HepG2 (cell line): ENCODE data around the gene BLOC1S4. TPM values are rescaled to one million over a fixed set of nuclear protein-coding genes. Genes with fewer than 3 reads are reported as not detected.

ENCODE experiments used
- ATF7 ChIP-seq, 2 experiments: fragments of 450-650 bp in 1 of 2; sonication (generic) in 1 of 2; formaldehyde crosslinking in 1 of 2; IDR thresholded peaks; 2 replicates each; pipeline versions ENCODE4 v1.4.0 to v1.6.1; 2016 to 2020; ENCODE audit warnings: antibody characterized with exemption in 1 of 2, mild to moderate bottlenecking in 1 of 2, missing genetic modification reagents in 1 of 2
- BHLHE40 ChIP-seq: IDR thresholded peaks from 2 replicates; pipeline ENCODE4 v1.6.1; 2011; ENCODE audit warnings: low read length, improper control_type of control experiment
- ELF1 ChIP-seq: sonication (generic); formaldehyde crosslinking; IDR thresholded peaks from 2 replicates; pipeline ENCODE4 v1.4.0; 2020; ENCODE audit warnings: missing genetic modification reagents
- FIP1L1 ChIP-seq: fragments of 200-400 bp; formaldehyde crosslinking; IDR thresholded peaks from 2 replicates; pipeline ENCODE4 v1.6.1; 2018; ENCODE audit warnings: low read depth, mild to moderate bottlenecking, low read length, moderate library complexity, borderline replicate concordance; ENCODE audit not compliant: insufficient read depth
- FOXJ3 ChIP-seq: sonication (generic); formaldehyde crosslinking; IDR thresholded peaks from 2 replicates; pipeline ENCODE4 v1.4.0; 2020; ENCODE audit warnings: missing genetic modification reagents, mild to moderate bottlenecking, borderline replicate concordance
- HDAC1 ChIP-seq: sonication (generic); formaldehyde crosslinking; IDR thresholded peaks from 2 replicates; pipeline ENCODE4 v1.5.1; 2020; ENCODE audit warnings: mild to moderate bottlenecking, missing genetic modification reagents
- HIC2 ChIP-seq: sonication (generic); formaldehyde crosslinking; IDR thresholded peaks from 2 replicates; pipeline ENCODE4 v1.9.0; 2022; ENCODE audit warnings: low read depth, missing genetic modification reagents
- HIVEP1 ChIP-seq: sonication (generic); formaldehyde crosslinking; IDR thresholded peaks from 2 replicates; pipeline ENCODE4 v1.4.0; 2020; ENCODE audit warnings: mild to moderate bottlenecking, missing genetic modification reagents
- IKZF5 ChIP-seq: IDR thresholded peaks from 2 replicates; pipeline ENCODE4 v1.6.1; 2018; ENCODE audit warnings: missing genetic modification reagents, mild to moderate bottlenecking, missing compliant biosample characterization
- MEIS1 ChIP-seq: sonication (generic); formaldehyde crosslinking; IDR thresholded peaks from 2 replicates; pipeline ENCODE4 v1.9.0; 2021; ENCODE audit warnings: mild to moderate bottlenecking, missing genetic modification reagents, moderate library complexity, borderline replicate concordance
- MIER2 ChIP-seq: IDR thresholded peaks from 2 replicates; pipeline ENCODE4 v1.6.1; 2016; ENCODE audit warnings: missing biosample characterization, missing genetic modification reagents
- MYC ChIP-seq: sonication (generic); formaldehyde crosslinking; IDR thresholded peaks from 2 replicates; pipeline ENCODE4 v1.9.0; 2021; ENCODE audit warnings: missing genetic modification reagents, borderline replicate concordance
- SALL2 ChIP-seq: sonication (generic); formaldehyde crosslinking; IDR thresholded peaks from 2 replicates; pipeline ENCODE4 v1.8.1; 2023; ENCODE audit warnings: mild to moderate bottlenecking, missing genetic modification reagents, inconsistent platforms
- SNAPC2 ChIP-seq: sonication (generic); formaldehyde crosslinking; IDR thresholded peaks from 2 replicates; pipeline ENCODE4 v1.8.1; 2022; ENCODE audit warnings: mild to moderate bottlenecking, missing genetic modification reagents
- THAP9 ChIP-seq: sonication (generic); formaldehyde crosslinking; IDR thresholded peaks from 2 replicates; pipeline ENCODE4; 2020; ENCODE audit warnings: missing genetic modification reagents, mild to moderate bottlenecking, borderline replicate concordance
- TRIM24 ChIP-seq: sonication (generic); formaldehyde crosslinking; IDR thresholded peaks from 2 replicates; pipeline ENCODE4 v1.8.0; 2022; ENCODE audit warnings: mild to moderate bottlenecking, missing genetic modification reagents
- ZMYM3 ChIP-seq: sonication (generic); formaldehyde crosslinking; IDR thresholded peaks from 2 replicates; pipeline ENCODE4 v1.5.1; 2020; ENCODE audit warnings: mild to moderate bottlenecking, missing genetic modification reagents
- ZNF101 ChIP-seq: sonication (generic); formaldehyde crosslinking; IDR thresholded peaks from 2 replicates; pipeline ENCODE4 v1.4.0; 2020; ENCODE audit warnings: mild to moderate bottlenecking, low read depth, missing genetic modification reagents, borderline replicate concordance
- ZNF274 ChIP-seq: sonication (generic); formaldehyde crosslinking; IDR thresholded peaks from 2 replicates; pipeline ENCODE4 v1.5.1; 2020; ENCODE audit warnings: mild to moderate bottlenecking, missing genetic modification reagents
- ZNF570 ChIP-seq: sonication (generic); formaldehyde crosslinking; IDR thresholded peaks from 2 replicates; pipeline ENCODE4 v1.4.0; 2020; ENCODE audit warnings: mild to moderate bottlenecking, missing genetic modification reagents, borderline replicate concordance
- ZNF605 ChIP-seq: sonication (generic); formaldehyde crosslinking; IDR thresholded peaks from 2 replicates; pipeline ENCODE4 v1.8.0; 2022; ENCODE audit warnings: mild to moderate bottlenecking, missing genetic modification reagents
- ZNF83 ChIP-seq: sonication (generic); formaldehyde crosslinking; IDR thresholded peaks from 2 replicates; pipeline ENCODE4 v1.4.0; 2020; ENCODE audit warnings: missing genetic modification reagents, mild to moderate bottlenecking, borderline replicate concordance
- polyA plus RNA-seq, 8 experiments: library from polyadenylated mRNA; depleted of rRNA in 3 of 8; stranded (reverse) in 7 of 8; unstranded in 1 of 8; fragments of >200 nt; fragmentation: Illumina TruSeq in 4 of 8; extraction: Trizol in 4 of 8; gene quantifications; 2 replicates each; pipeline versions ENCODE4 v1.2.1 to v1.2.3, GENCODE V29; 2011 to 2016; ENCODE audit warnings: low read depth in 4 of 8, missing spikeins in 1 of 8, mixed read lengths in 1 of 8; ENCODE audit not compliant: insufficient read depth in 1 of 8
- total RNA-seq, 5 experiments: library from RNA; depleted of rRNA; stranded (reverse); fragments of >200 nt; fragmentation: Illumina TruSeq; extraction: Trizol; gene quantifications; 2 replicates each; pipeline ENCODE4 v1.2.3, GENCODE V29; 2016; ENCODE audit warnings: low read depth in 1 of 5
- TF ChIP-seq, protein P1 (sequence below): sonication (generic); formaldehyde crosslinking; conservative IDR thresholded peaks from 2 replicates; pipeline ENCODE4 v1.8.0; 2022; ENCODE audit warnings: low read depth, missing genetic modification reagents

Gene BLOC1S4
- total and polyA plus RNA-seq, 2 of the 13 experiments (the other 11 are each of a cell fraction or from before 2014, with no cell fraction given), result 15.5 to 20.9 TPM

DNA sequence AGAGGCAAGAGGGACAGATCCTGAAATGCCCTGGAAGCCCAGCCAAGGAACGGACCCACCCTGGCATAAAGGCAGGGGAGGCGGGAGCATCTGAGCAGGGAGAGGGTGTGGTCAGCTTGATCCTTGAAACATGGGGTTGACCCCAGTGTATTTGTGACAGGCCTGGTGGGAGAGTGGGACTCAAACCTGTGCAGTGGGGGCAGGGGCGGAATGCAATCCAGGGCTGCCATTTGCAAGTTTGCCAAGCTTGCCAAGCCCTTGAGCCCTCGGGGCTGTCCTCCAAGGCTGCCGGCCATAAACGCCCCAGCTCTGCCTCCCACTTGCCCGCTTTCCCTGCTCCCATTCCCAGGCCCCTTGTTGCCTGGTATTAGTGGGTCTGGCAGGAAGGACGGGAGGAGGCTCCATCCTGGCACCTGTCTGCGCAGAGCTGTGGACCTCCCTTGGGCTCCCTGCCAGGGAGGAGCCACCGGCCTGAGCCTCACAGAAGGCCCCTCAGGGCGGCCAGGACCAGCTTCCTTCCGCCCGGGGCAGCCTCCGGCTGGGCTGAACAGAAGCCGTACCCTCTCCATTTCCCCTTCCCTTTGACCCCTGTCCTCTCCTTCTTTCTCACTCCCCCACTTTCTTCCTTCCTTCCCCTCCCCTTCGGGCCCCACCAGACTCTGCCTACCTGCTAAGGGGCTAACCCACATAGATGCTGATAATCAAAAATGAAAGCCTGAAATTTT lies 21.6 kb upstream of the BLOC1S4 start (continued):
- TF ChIP-seq SALL2 (CRISPR knock-in tag) (no peak), ATF7 (IDR thresholded peaks at IDR 0.05) (no peak), ATF7 (CRISPR knock-in tag; IDR thresholded peaks at IDR 0.05) (no peak), SNAPC2 (CRISPR knock-in tag) (no peak), ZNF101 (CRISPR knock-in tag) (no peak), ZNF83 (no peak), ELF1 (CRISPR knock-in tag) (no peak), ZNF570 (CRISPR knock-in tag) (no peak), THAP9 (no peak), HIC2 (CRISPR knock-in tag) (no peak), FIP1L1 (no peak), TRIM24 (no peak), BHLHE40 (no peak), ZNF605 (CRISPR knock-in tag) (no peak), FOXJ3 (CRISPR knock-in tag) (no peak), MEIS1 (CRISPR knock-in tag) (no peak; the same call in 1 of the 2 replicates), MYC (CRISPR knock-in tag) (no peak), ZMYM3 (CRISPR knock-in tag) (no peak), HIVEP1 (CRISPR knock-in tag) (no peak), ZNF274 (no peak), MIER2 (CRISPR knock-in tag) (no peak), HDAC1 (peak; percentile 44; the same call in 1 of the 2 replicates), IKZF5 (CRISPR knock-in tag) (no peak)
- TF ChIP-seq, protein P1, sequence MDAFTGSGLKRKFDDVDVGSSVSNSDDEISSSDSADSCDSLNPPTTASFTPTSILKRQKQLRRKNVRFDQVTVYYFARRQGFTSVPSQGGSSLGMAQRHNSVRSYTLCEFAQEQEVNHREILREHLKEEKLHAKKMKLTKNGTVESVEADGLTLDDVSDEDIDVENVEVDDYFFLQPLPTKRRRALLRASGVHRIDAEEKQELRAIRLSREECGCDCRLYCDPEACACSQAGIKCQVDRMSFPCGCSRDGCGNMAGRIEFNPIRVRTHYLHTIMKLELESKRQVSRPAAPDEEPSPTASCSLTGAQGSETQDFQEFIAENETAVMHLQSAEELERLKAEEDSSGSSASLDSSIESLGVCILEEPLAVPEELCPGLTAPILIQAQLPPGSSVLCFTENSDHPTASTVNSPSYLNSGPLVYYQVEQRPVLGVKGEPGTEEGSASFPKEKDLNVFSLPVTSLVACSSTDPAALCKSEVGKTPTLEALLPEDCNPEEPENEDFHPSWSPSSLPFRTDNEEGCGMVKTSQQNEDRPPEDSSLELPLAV (CRISPR knock-in tag), result no peak
